Hippocampal formation (tissue), 2 donors: ENCODE data around the gene MIB2.

Experiments used
- DNase-seq, 2 donors: peaks; one replicate each; lab custom pipeline; 2025; lab: John Stamatoyannopoulos, UW

Gene MIB2

GRCh38 chr1:1614204-1614953, 921 bp upstream of the MIB2 start:
- no peak for DNase-seq

GRCh38 chr1:1614954-1615255, 395 bp upstream of the MIB2 start:
- DNase-seq, result no peak

- DNase-seq, result no peak
These were observed 918 bp downstream of the MIB2 start for GRCh38 chr1:1616045-1616790.

- DNase-seq, result no peak
These were observed 1.5 kb downstream of the MIB2 start for GRCh38 chr1:1616838-1617237.

GRCh38 chr1:1617516-1617915, 2.2 kb downstream of the MIB2 start:
- no peak for DNase-seq

GRCh38 chr1:1617925-1618324, 2.6 kb downstream of the MIB2 start:
- no peak for DNase-seq

- DNase-seq, result no peak
These were observed 3.2 kb downstream of the MIB2 start for GRCh38 chr1:1618396-1619068.

- no peak for DNase-seq
These were observed 4.6 kb downstream of the MIB2 start for GRCh38 chr1:1619917-1620361.

- DNase-seq, result no peak
These were observed 5.3 kb downstream of the MIB2 start for GRCh38 chr1:1620433-1621139.

GRCh38 chr1:1621173-1622009, 6.1 kb downstream of the MIB2 start:
- no peak for DNase-seq

GRCh38 chr1:1622010-1622787, 6.9 kb downstream of the MIB2 start:
- DNase-seq, result no peak

GRCh38 chr1:1622788-1623094, 7.4 kb downstream of the MIB2 start:
- DNase-seq, result no peak

GRCh38 chr1:1623181-1623630, 7.9 kb downstream of the MIB2 start:
- DNase-seq, result no peak

GRCh38 chr1:1623631-1624442, 8.5 kb downstream of the MIB2 start:
- no peak for DNase-seq

- no peak for DNase-seq
These were observed 9.4 kb downstream of the MIB2 start for GRCh38 chr1:1624443-1625403.

- no peak for DNase-seq
These were observed 10.1 kb downstream of the MIB2 start for GRCh38 chr1:1625404-1625775.

GRCh38 chr1:1625824-1626206, 10.5 kb downstream of the MIB2 start:
- no peak for DNase-seq

- DNase-seq, result no peak
These were observed 11.2 kb downstream of the MIB2 start for GRCh38 chr1:1626207-1627141.
